NCI-H82 treated with DMSO at 0.1 percent for 48 hours (cell line): ENCODE results near the gene GRB10.
"Not testable (repeated sequence)": the region's sequence is repeated elsewhere in the genome, so short reads cannot be mapped to it uniquely, and the experiment has no call there.

Experiments
- DNase-seq: peaks from one replicate; lab custom pipeline; 2025; ENCODE audit not compliant: unreplicated experiment; lab: John Stamatoyannopoulos, UW

Gene GRB10

DNA sequence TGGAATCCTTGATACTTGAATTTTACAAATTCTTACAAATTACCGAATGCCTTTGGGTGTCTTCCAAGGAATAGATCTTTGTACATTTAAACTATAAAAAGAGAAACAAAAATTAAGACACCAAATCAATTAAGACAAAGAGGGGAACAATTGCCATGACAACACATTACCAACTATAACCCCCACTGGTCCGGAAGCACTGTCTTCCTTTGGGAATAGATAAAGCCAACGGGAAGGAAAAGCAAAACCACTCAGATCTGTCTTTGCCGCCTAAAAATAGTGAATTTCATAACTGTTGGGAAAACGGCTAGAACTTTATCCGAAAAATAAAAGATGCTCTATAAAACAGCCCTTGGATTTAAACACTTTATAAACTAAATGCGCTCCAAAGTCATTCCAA lies 37.4 kb downstream of the GRB10 start:
- no peak for DNase-seq

DNA sequence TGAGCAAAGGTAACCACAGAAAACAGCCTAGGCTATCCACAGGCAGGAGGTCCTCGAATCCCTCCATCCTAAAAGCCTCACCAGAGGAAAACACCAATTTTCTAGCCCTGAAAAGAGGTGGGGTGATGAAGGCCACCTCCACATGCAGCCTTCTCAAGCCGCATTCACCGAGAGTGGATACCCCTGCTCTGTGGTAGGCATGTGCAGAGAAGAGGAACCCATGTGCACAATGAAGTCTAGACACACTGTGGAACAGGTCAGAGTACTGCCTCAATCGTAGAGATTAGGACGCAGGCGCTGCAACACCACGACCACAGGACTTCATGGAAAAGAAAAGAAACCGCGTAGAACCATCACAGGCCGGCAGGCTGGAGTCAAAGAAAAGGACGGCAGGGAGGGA lies 38.8 kb downstream of the GRB10 start:
- DNase-seq = no peak

DNA sequence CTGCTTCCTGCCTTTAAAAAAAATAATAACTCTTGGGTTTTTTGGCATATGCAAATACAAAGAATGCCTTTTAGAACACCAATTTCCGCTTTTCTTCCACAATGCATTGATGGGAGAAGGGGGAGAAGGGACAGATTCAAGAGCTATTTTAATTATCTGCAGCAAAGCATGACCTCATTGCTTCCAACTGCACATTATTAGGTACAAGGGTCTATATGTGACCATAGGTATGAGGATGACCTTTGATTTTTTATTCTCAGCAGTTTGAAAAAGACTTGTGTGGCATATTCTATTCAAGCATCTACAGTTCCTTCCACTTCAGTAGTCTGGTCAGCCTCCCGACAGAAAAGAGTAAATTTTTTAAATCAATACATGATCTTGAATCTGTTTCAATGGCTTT lies 39.7 kb downstream of the GRB10 start:
- DNase-seq = no peak

DNA sequence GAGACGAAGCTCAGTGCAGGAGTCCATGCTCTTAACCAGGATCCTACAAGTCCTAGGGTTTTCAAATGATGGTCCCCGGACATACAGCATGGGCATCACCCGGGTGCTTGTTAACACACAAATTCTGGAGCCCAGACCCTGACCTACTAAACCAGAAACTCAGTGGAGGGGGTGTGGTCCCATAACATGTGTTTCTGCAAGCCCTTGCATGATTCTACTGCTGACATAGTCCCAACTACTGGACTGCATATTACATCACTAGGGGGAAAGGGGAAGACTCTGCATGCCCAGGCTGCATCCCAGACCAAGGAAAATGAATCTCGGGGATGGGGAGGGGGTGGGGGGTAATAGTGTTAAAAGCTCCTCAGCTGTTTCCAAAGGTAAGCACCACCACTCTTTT lies 40.3 kb downstream of the GRB10 start:
- DNase-seq = no peak

DNA sequence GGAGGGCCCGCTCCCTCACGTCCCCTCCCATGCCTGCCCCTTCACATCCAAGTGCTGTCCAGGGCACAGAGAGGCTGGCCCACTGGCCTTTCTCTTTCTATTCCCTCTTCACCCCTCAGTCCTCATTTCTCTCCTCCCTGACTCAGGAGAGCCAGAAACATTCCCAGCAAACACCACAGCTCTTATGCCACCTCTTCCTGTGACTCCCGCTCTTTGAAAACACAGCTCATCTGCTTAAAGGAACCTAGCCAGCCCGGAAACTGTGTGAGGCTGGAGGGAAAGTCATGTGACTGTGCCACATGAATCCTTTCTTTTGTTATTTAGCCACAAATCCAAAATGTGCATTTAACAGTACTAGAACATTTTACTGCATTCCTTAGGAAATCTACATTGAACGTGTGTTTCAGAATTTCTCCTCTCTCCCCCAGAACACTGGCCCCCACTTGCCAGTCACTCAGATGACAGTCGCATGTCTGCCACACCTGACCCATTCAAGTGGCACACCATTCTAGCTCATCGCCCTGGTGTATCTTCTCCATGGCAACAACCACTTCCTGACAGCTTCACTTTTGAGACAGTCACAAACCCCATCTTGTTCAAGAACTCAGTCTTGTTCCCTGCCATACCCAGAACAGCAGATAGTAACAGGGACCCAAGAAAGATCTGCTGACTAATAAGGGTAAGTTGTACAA lies 42.8 kb downstream of the GRB10 start:
- no peak for DNase-seq

DNA sequence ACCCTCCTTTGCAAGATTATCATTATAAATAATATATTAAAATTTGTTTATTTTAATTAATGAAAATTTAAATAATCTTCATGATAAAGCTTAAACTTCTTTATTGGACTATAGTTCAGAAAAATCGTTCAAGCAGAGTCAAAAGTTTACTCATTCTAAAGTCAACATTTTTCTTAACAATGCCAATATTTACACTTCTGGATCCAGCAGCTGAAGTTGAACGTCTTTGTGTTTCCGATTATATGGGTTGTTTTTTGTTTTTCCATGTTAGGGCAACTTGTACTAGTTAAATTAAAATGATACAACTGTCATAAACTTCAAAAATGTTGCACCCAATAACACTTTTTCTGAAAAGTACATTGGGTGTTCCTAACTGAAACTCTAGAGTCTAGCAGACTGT lies 43.8 kb downstream of the GRB10 start:
- no peak for DNase-seq

DNA sequence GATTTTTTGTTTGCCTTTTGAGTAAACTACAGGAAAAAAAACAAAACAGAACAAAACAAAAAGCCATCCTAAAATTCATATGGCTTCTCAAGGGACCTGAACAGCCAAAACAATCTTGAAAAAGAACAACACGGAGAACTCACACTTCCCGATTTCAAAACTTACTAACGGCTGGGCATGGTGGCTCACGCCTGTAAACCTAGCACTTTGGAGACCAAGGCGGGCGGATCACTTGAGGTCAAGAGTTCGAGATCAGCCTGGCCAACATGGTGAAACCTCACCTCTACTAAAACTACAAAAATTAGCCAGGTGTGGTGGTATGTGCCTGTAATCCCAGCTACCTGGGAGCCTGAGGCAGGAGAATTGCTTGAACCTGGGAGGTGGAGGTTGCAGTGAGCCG lies 46.9 kb downstream of the GRB10 start:
- not testable (repeated sequence) for DNase-seq

DNA sequence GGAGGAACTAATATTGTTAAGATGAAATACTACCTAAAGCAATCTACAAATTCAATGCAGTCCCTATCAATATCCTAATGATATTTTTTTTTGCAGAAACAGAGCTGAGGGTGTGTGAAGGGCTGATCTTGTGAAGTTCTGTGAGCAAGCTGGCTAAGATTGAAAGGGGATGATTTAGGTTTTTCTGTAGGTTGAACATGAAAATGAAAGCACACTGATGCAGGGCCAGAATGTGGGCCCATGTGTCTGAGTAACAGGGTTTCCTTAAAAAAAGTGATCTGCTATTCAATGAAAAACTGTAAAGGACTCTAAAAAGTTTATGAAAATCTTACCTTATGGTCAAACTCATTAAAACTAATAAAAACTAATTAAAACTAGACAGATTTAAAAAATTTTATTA lies 47.4 kb downstream of the GRB10 start:
- DNase-seq = no peak

DNA sequence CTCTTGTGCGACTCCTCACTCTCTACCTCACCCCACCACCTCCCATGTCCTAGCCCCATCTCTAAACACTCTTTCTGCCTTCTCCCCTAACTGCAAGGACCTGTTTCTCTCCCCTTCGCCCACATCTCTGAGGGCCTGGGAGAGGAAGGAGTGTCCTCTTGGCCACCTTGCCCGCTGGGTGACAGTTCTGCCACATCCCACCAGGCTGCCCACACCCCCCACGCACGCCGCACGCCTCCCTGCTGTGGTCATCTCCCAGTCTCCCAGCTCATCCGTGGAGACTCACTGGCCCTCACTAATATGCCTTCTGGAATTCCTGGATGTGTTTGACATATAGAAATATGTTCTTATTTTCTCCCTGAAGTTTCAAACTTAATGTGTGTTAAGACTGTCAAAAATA lies 48.5 kb downstream of the GRB10 start:
- no peak for DNase-seq

DNA sequence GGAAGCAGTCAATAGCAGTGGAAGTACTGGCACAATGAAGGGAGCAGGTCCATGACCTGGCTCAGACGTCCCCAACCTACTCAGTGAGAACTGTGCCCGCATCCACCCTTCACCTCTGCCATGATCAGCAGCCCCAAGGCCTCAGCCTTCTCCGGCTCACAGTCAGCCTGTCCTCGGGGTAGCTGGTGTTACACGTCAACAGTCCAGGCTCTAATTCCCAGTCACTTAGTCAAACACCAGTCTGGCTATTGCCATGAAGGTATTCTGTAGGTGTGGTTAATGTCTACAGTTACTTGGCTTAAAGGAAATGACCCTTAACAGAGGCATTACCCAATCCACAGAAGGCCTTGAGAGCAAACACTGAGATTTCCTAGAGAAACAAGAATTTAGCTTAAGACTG lies 49.1 kb downstream of the GRB10 start:
- no peak for DNase-seq

DNA sequence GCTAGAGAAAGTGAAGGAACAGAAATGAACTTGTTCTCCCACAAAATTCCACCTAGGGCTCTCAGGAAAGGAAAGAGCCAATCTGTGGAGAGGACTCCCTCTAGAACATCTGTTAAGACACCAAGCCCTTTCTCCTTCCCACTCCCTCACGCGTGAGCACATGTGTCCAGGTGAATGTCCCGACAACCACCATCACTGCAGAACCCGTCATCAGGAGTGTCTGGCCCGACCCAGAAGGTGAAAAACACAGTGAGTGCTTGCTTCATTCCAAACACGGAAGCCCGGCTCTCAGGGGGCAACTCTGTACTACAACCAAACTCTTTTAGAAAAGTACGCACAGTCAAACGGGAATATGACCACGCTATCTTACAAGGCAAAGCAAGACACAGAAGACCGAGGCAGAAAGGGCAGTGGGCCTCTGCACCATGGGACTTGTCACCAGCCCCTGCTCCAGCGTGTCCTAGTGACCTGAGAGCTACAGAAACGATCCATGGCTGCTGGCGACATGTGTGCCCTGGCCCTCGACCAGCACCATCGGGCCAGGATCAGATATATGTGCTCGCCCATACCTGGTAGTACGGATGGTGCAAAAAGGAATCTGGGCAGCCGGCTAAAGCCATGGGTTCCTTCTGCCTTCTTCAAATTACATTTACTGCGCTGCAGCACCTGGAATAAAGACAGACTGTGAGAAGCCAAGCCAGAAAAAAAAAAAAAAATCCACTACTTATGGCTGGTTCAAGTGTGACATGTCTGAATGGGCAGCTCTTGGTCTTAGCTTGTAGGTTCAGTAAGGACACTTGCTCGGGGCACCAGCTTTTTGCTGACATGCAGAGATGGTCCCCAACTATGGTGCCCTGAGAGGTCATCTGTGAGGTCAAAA lies 50.8 kb downstream of the GRB10 start:
- no peak for DNase-seq

DNA sequence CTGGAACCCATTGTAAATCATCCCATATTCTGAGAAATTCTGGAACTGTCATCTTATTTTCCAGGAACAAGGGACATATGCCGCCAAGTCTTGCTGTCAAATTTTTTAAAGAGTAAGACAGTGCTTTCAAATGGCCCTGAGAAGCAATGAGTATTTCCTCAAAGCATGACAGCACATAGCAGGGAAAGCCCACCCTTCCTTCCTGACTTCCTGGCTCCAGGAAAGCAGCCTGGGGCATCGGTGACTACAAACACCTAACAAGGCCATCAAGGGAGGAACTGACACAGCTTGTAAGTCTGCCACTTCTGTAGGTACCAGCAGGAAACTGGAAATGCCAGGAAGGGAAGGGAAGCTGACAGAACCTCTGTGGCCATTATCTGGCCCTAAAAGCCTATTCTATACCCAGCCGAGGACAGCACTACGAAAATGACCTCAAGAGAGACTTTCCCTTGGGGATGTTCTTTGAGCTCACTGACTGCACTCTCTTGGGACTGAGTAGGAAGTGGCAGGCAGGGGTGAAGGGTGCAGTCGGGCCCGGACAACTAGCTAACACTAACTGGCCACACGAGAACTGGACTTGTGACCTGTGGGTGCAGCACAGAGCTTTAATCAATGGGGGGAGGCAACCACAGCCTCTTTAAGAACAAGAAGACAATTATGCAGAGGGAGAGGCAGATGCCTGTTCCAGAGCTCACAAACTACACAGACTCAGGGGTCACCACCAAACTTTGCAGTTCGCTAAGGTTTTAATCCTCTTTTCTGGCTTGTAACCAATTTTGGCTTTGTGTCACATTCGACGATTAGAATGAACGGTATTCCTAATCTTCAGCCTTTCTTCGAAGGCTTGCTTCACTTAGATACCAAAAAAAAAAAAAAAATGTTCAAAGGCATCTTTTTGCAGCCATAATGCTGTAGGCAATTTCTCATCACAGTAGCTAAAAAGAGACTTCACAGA lies 52.0 kb downstream of the GRB10 start:
- DNase-seq = peak; percentile 37

DNA sequence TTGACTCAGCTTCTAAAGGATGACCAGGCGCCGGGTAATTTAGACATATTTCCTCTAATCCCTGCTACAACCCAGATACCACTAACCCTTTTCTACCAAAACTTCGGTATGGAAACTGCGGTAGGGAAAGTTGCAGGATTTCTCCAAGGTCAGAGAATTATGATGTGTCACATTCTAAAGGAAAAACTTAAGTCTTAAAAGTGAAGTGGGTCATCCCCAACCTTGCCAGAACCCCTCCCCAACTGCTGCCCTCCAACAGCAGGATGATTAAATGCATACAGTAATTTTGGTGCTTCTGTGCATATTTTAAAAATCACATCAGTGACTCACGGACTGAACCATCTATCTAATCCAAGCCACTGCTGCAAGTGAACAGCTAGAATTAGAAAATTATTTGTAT lies 52.7 kb downstream of the GRB10 start:
- DNase-seq = no peak

DNA sequence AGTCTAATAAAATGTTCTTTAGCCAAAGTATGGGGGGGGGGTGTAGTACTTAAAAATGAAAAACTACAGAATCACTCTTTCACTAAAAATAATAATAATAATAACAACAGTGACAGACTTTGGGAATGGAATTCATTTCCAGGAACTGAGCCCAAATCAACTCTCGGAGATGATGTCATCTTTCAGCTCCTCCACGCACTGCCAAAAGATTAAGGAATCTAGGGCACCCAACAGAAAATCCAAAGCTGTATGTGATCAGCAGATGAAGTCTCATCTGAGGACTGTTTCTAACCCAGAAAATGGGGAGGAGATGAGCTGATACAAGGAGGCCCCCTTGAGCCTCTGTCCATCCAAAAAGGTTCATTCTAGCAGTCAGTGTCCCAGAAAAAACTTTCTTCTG lies 54.5 kb downstream of the GRB10 start:
- DNase-seq = no peak

DNA sequence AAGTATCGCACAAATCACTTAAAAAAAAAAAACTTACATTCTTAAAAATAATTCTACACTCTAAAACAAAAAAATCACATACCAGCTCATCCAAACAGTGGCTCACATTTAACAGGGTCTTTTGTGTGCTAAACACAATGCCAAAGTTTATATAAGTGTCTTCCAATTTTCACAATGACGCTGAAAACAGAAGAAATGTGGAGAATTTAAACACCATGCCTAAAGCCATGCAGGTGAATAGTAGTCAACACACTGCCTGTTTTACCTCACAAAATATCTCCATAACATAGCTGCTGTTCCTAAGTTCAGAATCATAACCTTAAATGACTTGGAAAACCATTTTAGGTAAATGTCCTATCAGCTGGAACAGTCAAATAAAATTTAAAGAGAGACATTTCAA lies 55.0 kb downstream of the GRB10 start:
- no peak for DNase-seq

DNA sequence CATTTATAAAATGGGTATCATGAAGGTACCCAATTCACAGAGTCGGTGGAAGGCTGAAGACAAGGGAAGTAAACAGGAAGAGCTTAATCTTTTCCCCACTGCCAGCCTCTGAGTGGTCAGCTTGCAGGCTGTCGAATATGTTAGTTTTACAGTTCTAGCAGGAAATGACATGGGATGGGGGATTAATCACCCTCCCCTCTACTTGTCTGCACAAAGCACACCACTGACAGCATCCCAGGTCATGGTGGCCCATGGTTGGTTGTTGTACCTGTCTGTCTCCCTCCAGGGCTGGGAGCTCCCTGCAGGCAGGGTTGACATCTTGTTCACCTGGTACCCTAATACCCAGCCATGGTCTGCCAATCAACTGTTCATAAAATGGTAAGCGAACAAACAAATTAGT lies 55.6 kb downstream of the GRB10 start:
- DNase-seq = no peak

DNA sequence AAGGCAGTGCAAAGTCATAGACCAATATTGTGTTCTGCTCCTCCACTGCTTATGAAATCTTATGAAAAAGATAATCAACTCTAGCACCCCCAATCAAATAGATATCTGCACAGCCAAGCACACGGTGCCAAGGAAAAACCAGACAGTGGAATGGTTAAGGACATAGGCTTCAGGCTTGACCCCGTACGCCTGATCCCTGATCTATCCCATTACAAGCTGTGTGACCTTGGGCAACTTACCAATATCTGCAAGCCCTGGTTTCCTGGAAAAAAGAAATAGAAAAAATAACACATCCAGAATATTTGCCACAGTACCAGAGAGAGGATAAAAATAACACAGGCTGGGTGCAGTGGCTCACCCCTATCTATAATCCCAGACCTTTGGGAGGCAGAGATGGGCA lies 56.9 kb downstream of the GRB10 start:
- DNase-seq = no peak

DNA sequence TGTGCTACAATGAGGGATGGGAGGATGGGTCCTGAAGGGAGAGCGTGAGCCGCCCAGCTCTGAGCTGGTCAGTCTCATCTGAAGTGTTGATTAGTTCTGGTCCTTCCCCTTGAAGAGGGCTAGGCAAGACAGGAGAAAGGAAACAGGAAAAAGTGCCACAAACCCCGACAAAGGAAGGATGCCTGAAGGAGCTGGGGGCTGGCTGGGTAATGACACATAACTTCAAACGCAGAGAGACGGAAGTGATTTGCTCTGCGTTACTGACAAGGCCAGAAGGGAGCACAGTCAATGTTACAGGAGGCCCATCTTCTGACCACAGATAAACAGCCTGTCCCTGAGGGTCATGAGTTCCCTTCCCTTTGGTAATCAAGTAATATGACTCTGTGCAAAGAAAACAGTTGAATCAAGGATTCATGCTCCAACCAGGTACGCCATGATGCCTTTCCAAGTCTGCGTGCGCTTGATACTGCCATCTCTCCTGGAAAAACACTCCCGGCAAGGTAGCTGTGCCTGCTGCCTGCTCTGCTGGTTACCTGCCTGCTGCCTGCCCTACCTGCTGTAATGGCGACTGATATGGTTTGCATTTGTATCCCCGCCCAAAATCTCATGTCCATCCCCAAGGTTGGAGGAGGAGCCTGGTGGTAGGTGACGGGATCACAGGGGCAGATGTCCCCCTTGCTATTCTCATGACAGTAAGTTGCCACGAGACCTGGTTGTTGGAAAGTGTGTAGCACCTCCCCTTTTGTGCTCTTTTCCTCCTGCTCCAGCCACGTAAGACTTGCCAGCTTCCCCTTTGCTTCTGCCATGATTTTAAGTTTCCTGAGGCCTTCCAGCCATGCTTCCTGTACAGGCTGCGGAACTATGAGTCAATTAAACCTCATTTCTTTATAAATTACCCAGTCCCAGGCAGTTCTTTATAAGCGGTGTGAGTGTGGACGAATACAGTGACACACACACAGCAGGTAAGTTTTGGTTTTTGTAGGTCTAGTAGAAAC lies 57.9 kb downstream of the GRB10 start:
- DNase-seq = no peak

DNA sequence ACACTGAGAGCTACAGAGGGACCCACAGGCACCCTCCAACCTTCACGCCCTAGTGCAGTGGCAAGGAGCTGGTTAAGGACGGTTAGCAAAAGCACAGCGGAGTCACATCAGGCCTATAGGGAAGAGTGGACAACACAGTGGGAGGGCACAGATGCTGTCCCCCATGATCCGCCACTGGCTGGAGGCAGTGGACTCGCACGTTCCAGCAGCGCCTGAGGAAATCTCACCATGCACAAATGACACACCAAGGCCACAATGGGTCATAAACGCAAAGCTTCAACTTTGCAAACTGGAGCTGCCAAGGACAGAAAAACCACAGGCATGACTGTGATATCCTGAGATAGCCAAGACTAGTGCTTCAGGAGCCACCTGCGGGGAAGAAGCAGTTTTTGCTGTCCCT lies 58.8 kb downstream of the GRB10 start:
- no peak for DNase-seq

DNA sequence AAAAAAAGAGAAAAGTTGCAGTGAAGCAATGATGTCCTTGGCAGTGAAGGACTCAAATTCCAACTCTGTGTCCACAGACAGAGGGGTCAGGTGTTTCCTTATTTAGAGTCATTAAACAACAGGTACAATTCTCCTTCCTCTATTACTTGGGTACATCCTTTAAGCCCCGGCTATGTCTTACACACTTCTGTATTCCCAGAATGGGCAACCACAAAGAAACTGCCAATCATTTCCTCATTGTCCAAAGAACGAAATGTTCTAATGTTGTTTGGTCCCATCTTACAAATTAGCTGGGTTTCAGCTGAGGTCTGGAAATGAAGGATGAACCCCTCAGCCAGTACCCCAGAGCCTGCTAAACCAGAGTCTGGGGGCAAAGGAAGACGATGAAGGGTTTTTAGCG lies 59.5 kb downstream of the GRB10 start:
- DNase-seq = no peak
